HL-60 (cell line): Measurements from ENCODE around the gene NCAPD3.

Experiments
- CTCF ChIP-seq: IDR thresholded peaks from one replicate; pipeline ENCODE4 v1.5.1; 2011; ENCODE audit warnings: low read length, control low read depth, inconsistent platforms; ENCODE audit not compliant: insufficient read depth
- GABPA ChIP-seq: IDR thresholded peaks from 2 replicates; pipeline ENCODE4 v1.6.1; 2012; ENCODE audit warnings: low read depth
- POLR2AphosphoS5 ChIP-seq: IDR thresholded peaks from 2 replicates; pipeline ENCODE4 v1.6.1; 2012; ENCODE audit warnings: low read depth
- REST ChIP-seq: IDR thresholded peaks from 2 replicates; pipeline ENCODE4 v1.6.1; 2012; ENCODE audit warnings: low read depth; ENCODE audit not compliant: insufficient replicate concordance

- TF ChIP-seq GABPA (no peak), CTCF (no peak), POLR2AphosphoS5 (no peak), REST (no peak)
Observed at GRCh38 chr11:134142536-134142935, 81.2 kb downstream of the NCAPD3 start.
